GM12801 (cell line): ENCODE measurements around the gene IL17RB.

Source experiments
- TF ChIP-seq, protein P1 (sequence below): IDR thresholded peaks from one replicate; pipeline ENCODE4 v1.5.1; 2011; ENCODE audit warnings: control low read depth; ENCODE audit not compliant: insufficient read length; ENCODE audit errors: extremely low read depth

Gene IL17RB

DNA sequence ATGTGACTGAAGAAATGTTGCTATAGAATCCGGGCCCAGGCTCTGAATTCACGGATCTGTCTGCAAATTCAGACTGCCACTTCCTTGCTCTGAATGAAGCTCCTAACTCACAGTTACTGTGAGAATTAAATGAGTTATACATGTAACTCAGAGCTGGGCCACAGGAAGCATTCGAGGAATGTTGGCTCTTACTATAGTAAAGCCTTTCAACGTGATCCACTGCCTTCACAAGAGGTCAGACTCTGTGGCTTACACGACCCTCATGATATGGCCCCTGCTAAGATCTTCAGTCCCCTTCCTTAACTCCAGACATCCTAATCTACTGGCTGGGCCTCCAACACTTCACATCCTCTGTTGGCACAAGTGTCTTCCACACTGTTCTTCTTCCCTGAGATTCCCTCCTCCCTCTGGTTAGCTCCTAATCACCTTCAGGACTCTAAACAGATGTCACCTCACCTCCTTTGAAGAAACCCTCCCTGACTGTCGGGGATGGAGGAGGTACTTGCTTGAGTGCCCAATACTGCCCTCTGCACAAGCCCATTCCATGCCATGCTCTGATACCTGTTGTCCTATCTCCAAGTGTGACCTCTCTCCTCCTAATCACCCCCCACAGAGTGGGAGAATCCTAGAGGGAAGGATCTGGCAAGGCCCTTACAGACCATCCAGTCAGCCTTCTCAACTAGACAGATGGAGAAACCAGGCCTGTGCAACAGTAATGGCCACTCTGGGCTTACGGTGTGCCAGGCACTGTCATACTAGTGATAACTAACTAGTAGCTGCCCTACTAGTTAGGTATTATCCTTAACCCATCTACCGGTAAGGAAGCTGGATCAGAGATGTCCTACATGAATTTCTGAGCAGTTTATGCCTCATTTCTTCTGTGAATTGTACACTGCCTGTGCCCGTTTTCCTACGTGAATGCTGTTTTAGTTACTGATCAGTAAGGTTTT, 34.3 kb downstream of the IL17RB start:
- TF ChIP-seq, protein P1, sequence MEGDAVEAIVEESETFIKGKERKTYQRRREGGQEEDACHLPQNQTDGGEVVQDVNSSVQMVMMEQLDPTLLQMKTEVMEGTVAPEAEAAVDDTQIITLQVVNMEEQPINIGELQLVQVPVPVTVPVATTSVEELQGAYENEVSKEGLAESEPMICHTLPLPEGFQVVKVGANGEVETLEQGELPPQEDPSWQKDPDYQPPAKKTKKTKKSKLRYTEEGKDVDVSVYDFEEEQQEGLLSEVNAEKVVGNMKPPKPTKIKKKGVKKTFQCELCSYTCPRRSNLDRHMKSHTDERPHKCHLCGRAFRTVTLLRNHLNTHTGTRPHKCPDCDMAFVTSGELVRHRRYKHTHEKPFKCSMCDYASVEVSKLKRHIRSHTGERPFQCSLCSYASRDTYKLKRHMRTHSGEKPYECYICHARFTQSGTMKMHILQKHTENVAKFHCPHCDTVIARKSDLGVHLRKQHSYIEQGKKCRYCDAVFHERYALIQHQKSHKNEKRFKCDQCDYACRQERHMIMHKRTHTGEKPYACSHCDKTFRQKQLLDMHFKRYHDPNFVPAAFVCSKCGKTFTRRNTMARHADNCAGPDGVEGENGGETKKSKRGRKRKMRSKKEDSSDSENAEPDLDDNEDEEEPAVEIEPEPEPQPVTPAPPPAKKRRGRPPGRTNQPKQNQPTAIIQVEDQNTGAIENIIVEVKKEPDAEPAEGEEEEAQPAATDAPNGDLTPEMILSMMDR, result no peak

DNA sequence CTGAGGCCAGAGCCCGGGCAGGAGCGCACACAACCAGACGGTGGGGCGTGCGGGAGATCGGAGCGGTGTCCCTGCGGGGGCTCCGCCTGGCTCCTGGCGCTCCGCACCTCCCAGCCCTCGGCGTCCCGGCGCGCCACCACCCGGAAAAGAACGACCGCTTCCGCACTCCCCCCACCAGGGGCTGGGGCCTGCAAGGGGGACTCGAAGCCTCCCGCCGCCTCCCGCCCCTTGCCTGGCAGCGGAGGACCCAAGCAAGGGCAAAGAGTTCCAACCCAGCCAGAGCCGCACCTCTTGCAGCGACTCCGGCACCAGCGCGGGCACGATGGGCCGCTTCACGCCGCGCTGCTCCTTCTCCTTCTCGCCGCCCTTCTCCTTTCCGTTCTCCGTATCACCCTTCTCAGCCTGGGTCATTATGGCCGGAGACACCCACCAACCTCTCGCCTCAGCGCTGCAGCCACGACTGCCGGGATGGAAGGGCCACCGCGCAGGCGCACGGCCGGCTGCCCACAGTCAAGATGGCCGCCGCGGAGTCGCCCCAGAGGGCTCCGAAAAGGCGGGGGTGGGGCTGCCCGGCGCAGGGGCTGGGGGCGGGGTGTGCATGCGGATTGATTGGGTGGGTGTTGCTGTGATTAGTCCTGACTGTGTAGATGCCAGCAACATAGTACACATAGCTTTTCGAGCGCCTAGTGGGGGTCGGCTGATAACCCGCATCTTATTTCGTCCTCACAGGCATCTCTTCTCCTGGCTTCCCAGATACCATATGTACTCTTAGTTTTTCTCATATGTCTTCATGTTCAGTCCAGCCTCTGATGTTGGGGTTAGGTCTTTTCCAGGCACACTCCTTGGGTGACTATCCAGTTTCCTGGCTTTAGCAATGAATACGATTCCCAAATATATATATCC, 35.6 kb downstream of the IL17RB start, which contains the start of gene ACTR8:
Gene ACTR8, minus strand, starts transcription at position 462 of the 903 bp plus-strand sequence. Its CDS starts 51 bp downstream, at position 411.
- TF ChIP-seq, protein P1, result no peak

DNA sequence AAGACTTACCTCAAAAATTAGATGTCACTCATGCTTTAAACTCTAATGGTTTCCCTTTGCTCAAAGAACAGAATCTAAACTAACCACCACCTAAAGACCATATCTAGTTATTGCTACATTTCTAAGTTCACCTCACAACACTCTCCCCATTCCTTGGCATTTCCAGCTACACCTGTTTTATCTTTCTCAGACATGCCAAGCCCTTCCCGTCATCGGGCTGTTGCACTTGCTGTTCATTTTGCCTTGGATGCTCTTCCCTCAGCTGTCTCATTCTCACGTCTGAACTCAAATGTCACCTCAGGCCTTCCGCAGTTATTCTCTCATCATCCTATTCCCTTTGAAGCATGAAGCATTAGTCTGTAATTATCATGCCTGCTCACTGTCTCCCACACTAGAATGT, 36.6 kb downstream of the IL17RB start:
- TF ChIP-seq, protein P1, result no peak

DNA sequence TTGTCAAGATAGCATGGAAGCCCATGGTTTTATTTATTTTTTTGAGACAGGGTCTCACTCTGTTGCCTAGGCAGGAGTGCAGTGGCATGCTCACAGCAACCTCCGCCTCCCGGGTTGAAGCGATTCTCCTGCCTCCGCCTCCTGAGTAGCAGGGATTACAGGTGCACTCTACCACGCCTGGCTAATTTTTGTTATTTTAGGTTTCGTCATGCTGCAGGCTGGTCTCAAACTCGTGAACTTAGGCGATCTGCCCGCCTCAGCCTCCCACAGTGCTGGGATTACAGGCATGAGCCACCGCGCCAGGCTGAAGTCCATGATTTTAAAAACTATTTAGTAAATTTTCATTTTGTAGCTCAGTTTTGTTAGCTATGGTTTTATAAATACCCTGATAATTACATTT, 38.3 kb downstream of the IL17RB start:
- TF ChIP-seq, protein P1, result no peak

DNA sequence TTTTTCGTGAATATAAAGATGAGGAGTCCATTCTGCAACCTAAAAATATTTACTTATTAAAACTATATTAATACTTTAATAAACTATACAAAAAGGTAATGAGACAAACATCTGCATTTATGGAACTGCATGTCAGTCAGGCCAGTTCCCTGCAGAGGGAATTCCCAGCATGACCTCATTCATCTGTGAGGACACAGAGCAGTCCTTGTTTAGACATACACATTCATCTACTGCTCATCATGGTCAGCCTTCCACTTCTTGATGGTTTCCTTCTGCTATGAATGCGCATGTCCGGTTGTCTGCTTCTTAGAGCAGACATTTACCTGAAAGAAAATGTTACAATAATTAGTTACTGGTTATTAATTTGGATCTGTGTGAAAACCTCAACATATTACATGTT, 38.9 kb downstream of the IL17RB start:
- TF ChIP-seq, protein P1, result no peak

DNA sequence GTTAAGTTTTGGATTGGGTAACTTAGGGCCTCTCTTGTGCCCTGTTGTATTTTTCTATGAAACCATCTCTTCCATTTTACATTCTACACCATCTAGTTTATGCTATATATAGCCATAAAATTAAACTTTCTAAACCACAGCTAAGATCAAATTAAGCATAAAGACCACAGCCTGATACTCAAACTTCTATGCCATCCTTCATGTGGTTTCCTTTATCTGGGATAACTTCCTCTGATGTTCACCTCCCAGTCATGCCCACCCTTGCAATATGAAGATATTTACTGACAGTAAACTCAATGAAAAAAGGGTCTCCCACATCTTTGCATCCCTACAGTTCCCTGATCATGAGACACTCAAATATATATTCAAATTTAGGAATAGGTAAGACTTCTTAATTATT, 41.1 kb downstream of the IL17RB start:
- TF ChIP-seq, protein P1, result no peak

DNA sequence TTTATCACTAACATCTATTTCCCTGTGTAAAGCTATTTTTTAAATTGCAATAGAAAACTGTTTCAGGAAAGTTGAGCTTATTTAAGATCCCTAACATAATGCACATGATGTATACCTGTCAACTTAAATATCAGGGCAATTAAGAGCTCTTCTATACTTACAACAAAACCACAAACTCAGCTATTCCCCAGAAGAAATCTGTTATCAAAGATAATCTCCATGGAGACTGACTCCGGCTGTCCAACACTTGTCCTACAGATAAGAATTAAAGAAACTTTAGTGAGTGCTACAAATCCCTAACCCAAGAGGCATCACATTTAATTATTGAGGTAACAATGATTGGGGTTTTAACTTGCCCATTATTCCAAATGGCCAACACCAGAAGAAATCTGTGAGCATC, 41.9 kb downstream of the IL17RB start:
- TF ChIP-seq, protein P1, result no peak
